ENCODE measurements around the gene WASF1. TPM values are rescaled to one million over a fixed set of nuclear protein-coding genes. Genes with fewer than 3 reads are reported as not detected.

WASF1 gene
- total and polyA plus RNA-seq, 2 experiments from 2014 or later, result 27.4 to 30.5 TPM

DNA sequence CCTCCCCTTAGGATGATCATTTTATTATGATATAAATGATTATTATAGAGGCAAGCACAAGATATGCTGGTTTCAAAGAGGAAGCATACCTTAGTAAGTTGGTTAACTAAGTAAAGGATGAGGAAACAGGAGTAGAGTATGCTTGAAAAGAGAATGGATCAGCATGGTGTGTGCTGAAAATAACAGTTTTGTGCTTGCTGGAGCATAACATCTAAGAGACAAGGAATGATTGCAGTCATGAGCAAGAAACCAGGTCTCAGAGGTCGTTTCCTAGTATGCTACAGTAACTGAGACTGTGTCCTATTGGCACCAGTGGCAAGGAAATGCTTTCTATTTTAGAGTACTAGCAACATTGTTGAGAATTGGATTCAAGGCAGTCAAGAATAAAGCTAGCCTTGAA, 34.9 kb upstream of the WASF1 start (continued):
- TF ChIP-seq, protein P1, sequence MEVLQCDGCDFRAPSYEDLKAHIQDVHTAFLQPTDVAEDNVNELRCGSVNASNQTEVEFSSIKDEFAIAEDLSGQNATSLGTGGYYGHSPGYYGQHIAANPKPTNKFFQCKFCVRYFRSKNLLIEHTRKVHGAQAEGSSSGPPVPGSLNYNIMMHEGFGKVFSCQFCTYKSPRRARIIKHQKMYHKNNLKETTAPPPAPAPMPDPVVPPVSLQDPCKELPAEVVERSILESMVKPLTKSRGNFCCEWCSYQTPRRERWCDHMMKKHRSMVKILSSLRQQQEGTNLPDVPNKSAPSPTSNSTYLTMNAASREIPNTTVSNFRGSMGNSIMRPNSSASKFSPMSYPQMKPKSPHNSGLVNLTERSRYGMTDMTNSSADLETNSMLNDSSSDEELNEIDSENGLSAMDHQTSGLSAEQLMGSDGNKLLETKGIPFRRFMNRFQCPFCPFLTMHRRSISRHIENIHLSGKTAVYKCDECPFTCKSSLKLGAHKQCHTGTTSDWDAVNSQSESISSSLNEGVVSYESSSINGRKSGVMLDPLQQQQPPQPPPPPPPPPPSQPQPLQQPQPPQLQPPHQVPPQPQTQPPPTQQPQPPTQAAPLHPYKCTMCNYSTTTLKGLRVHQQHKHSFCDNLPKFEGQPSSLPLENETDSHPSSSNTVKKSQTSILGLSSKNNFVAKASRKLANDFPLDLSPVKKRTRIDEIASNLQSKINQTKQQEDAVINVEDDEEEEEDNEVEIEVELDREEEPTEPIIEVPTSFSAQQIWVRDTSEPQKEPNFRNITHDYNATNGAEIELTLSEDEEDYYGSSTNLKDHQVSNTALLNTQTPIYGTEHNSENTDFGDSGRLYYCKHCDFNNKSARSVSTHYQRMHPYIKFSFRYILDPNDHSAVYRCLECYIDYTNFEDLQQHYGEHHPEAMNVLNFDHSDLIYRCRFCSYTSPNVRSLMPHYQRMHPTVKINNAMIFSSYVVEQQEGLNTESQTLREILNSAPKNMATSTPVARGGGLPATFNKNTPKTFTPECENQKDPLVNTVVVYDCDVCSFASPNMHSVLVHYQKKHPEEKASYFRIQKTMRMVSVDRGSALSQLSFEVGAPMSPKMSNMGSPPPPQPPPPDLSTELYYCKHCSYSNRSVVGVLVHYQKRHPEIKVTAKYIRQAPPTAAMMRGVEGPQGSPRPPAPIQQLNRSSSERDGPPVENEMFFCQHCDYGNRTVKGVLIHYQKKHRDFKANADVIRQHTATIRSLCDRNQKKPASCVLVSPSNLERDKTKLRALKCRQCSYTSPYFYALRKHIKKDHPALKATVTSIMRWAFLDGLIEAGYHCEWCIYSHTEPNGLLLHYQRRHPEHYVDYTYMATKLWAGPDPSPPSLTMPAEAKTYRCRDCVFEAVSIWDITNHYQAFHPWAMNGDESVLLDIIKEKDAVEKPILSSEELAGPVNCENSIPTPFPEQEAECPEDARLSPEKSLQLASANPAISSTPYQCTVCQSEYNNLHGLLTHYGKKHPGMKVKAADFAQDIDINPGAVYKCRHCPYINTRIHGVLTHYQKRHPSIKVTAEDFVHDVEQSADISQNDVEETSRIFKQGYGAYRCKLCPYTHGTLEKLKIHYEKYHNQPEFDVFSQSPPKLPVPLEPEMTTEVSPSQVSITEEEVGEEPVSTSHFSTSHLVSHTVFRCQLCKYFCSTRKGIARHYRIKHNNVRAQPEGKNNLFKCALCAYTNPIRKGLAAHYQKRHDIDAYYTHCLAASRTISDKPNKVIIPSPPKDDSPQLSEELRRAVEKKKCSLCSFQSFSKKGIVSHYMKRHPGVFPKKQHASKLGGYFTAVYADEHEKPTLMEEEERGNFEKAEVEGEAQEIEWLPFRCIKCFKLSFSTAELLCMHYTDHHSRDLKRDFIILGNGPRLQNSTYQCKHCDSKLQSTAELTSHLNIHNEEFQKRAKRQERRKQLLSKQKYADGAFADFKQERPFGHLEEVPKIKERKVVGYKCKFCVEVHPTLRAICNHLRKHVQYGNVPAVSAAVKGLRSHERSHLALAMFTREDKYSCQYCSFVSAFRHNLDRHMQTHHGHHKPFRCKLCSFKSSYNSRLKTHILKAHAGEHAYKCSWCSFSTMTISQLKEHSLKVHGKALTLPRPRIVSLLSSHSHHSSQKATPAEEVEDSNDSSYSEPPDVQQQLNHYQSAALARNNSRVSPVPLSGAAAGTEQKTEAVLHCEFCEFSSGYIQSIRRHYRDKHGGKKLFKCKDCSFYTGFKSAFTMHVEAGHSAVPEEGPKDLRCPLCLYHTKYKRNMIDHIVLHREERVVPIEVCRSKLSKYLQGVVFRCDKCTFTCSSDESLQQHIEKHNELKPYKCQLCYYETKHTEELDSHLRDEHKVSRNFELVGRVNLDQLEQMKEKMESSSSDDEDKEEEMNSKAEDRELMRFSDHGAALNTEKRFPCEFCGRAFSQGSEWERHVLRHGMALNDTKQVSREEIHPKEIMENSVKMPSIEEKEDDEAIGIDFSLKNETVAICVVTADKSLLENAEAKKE (CRISPR knock-in tag; IDR thresholded peaks at IDR 0.05), result no peak

DNA sequence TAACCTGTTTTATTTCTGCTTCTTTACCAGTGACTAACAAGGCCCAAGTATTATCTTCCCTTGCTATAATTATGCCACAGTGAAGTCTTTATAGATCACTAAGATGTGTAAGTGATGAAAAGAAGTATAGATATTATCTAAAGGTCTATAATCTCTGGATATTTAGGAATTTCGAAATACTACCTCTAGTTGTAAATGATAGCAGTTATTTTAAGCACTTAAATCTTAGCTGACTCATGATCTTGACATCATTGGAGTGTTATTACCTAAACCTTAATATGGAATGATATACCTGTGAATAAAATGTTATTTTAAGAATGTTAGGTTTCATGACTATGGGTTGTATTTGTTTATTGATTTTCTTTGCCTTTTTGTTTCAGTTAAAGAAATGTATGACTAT, 32.3 kb upstream of the WASF1 start:
- H3K9me3 Mint-ChIP-seq, result no peaks in the 10 kb centered on the region
- H3K79me2 ChIP-seq (replicated peaks; ENCODE audit: insufficient read depth), result no peaks in the 10 kb centered on the region
- no peaks in the 10 kb centered on the region for H3K27me3 Mint-ChIP-seq (ENCODE audit: insufficient read depth, low read depth, poor library complexity)
- no peak overlapping the region for H3K4me3 Mint-ChIP-seq
- H3K27ac ChIP-seq (ENCODE audit: low read depth), result no peak overlapping the region
- H3K4me1 Mint-ChIP-seq, result no peaks in the 10 kb centered on the region
- H3K27ac Mint-ChIP-seq, result no peak overlapping the region
- no peak overlapping the region for H3K4me2 ChIP-seq
- no peaks in the 10 kb centered on the region for H3K9me2 ChIP-seq (ENCODE audit: insufficient read depth)
- DNase-seq (ENCODE audit: low spot score) (no peak), ATAC-seq (no peak)
- no peaks in the 10 kb centered on the region for H4K20me1 ChIP-seq (replicated peaks; ENCODE audit: insufficient read depth)
- H3K4me1 ChIP-seq (ENCODE audit: insufficient read depth), result no peaks in the 10 kb centered on the region
- no peaks in the 10 kb centered on the region for H3F3A ChIP-seq (replicated peaks; ENCODE audit: low read depth)
- peaks cover 17% of the 10 kb centered on the region for H3K36me3 ChIP-seq (ENCODE audit: insufficient read depth)
- H2AFZ ChIP-seq, result no peak overlapping the region
- H3K36me3 Mint-ChIP-seq (ENCODE audit: low read depth), result peaks cover 41% of the 10 kb centered on the region
- H3K27me3 ChIP-seq (ENCODE audit: insufficient read depth), result no peaks in the 10 kb centered on the region
- H3K4me3 ChIP-seq, result no peak overlapping the region
- TF ChIP-seq, protein P2, sequence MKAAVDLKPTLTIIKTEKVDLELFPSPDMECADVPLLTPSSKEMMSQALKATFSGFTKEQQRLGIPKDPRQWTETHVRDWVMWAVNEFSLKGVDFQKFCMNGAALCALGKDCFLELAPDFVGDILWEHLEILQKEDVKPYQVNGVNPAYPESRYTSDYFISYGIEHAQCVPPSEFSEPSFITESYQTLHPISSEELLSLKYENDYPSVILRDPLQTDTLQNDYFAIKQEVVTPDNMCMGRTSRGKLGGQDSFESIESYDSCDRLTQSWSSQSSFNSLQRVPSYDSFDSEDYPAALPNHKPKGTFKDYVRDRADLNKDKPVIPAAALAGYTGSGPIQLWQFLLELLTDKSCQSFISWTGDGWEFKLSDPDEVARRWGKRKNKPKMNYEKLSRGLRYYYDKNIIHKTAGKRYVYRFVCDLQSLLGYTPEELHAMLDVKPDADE (IDR thresholded peaks at IDR 0.05), result no peak
- no peak for TF ChIP-seq EZH2phosphoT487 (IDR thresholded peaks at IDR 0.05; ENCODE audit: unreplicated experiment)
- no peak for TF ChIP-seq POLR2AphosphoS5 (IDR thresholded peaks at IDR 0.05; ENCODE audit: low read depth)
- TF ChIP-seq, protein P3, sequence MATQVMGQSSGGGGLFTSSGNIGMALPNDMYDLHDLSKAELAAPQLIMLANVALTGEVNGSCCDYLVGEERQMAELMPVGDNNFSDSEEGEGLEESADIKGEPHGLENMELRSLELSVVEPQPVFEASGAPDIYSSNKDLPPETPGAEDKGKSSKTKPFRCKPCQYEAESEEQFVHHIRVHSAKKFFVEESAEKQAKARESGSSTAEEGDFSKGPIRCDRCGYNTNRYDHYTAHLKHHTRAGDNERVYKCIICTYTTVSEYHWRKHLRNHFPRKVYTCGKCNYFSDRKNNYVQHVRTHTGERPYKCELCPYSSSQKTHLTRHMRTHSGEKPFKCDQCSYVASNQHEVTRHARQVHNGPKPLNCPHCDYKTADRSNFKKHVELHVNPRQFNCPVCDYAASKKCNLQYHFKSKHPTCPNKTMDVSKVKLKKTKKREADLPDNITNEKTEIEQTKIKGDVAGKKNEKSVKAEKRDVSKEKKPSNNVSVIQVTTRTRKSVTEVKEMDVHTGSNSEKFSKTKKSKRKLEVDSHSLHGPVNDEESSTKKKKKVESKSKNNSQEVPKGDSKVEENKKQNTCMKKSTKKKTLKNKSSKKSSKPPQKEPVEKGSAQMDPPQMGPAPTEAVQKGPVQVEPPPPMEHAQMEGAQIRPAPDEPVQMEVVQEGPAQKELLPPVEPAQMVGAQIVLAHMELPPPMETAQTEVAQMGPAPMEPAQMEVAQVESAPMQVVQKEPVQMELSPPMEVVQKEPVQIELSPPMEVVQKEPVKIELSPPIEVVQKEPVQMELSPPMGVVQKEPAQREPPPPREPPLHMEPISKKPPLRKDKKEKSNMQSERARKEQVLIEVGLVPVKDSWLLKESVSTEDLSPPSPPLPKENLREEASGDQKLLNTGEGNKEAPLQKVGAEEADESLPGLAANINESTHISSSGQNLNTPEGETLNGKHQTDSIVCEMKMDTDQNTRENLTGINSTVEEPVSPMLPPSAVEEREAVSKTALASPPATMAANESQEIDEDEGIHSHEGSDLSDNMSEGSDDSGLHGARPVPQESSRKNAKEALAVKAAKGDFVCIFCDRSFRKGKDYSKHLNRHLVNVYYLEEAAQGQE (IDR thresholded peaks at IDR 0.05; ENCODE audit: unreplicated experiment), result no peak

All from GM23338 (cell line).